Erythroblast (primary cell): ENCODE measurements around the gene IL32.

ENCODE experiments used
- GATA1 ChIP-seq: IDR thresholded peaks from 2 replicates; pipeline ENCODE4 v1.6.1; 2011; ENCODE audit warnings: low read depth, mild to moderate bottlenecking, control low read depth, low read length, moderate library complexity
- POLR2A ChIP-seq: IDR thresholded peaks from 2 replicates; pipeline ENCODE4 v1.6.1; 2011; ENCODE audit warnings: mild to moderate bottlenecking, low read length

- TF ChIP-seq POLR2A (no peak), GATA1 (no peak)
Observed at GRCh38 chr16:3088450-3088849, 23.0 kb downstream of the IL32 start.
